ENCODE measurements around the gene PIBF1. TPM values are rescaled to one million over a fixed set of nuclear protein-coding genes. Genes with fewer than 3 reads are reported as not detected.

Gene PIBF1
- total and polyA plus RNA-seq, 4 experiments from 2014 or later, result 10.4 to 36.0 (median 23.0) TPM

DNA sequence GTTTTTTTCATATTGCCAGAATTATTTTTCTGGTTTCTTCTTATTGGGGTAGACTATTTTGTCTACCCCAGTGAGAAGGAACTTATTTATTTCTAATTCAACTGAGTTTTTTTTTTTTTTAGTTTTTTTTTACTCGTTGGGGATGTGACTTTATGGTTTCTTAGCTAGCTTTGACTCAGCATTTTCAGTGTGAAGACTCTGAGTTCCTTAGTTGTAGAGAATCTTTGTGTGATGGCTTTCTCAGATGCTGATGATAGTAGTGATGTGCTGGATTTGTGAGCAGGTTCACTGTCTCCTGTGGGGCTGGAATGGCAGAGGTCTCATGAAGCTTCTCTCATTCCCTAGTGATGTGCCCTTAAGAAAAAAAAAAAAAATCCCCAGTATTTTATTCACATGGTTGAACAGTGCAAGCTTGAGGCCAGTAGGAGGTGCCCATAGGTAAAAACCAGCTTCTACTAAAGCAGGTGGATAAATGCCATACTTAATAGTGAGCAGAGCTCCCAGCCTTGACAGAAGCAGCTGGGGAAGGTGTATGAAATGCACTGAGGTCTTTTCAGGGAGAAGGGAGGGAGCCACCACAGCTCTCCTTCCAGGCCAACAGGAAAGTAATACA is 170.7 kb downstream of the PIBF1 start:
- peaks cover 0 to 2% (median under 1%) of the 10 kb centered on the region in 4 donors for H3K4me1 Mint-ChIP-seq
- CTCF ChIA-PET (ENCODE audit: partially characterized antibody), result no interaction called here
- no peak overlapping the region for H3K4me3 Mint-ChIP-seq
- peaks cover 48 to 71% of the 10 kb centered on the region in 2 donors for H3K36me3 Mint-ChIP-seq
- Histone ChIP-seq H3K4me3 (ENCODE audit: low read length in 2 of 2) (no peak overlapping the region), H3K27me3 (ENCODE audit: insufficient read depth, low read length) (no peaks in the 10 kb centered on the region), H3K9me3 (ENCODE audit: control insufficient read depth in 1 of 2, low read length in 2 of 2) (no peaks in the 10 kb centered on the region), H3K36me3 (ENCODE audit: insufficient read depth, low read length) (no peaks in the 10 kb centered on the region), H3K4me1 (ENCODE audit: insufficient read depth, low read length) (no peaks in the 10 kb centered on the region), H3K27ac (ENCODE audit: low read depth, low read length) (no peak overlapping the region)
- DNase-seq, result no peak
- POLR2A ChIA-PET (ENCODE audit: partially characterized antibody), result no interaction called here
- H3K9me3 Mint-ChIP-seq, result peaks cover 0 to 13% (median 0%) of the 10 kb centered on the region in 8 donors
- intact Hi-C loops (cut with micrococcal nuclease), result no loop called here
- no peaks in the 10 kb centered on the region for H3K27me3 Mint-ChIP-seq
- no peak overlapping the region for H3K27ac Mint-ChIP-seq

DNA sequence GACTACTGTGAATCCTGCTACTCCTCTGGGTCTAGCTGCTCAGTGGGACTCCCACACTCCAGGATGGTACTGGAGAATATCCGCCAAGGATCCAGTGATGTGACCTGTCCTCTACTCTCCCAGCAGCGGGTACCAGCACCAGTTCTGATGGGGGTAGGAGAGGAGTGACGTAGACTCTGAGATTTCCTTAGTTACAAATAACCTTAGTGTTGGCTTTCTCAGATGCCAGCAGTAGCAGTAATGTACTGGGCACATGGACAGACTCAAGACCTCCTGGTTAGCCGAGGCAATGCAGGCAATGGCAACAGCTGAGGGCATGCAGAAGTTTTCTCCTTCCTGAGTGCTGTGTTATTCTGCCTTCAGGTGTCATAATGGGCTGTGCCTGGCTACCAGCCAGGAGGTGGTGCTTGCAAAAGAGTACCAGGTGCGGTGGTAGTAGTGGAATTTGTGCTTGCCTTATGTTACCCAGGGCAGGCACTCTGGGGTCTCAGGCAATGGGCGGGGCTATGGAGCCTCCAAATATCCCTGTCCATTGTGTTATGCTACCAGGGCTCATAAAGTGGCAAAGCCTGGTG is 171.5 kb downstream of the PIBF1 start:
- H3K27ac ChIP-seq (ENCODE audit: low read depth, low read length), result no peak overlapping the region
- H3K9me3 ChIP-seq (ENCODE audit: control insufficient read depth in 1 of 2, low read length in 2 of 2), result no peaks in the 10 kb centered on the region
- Mint-ChIP-seq H3K27me3 (no peaks in the 10 kb centered on the region), H3K27ac (peak overlapping the region in 1 of 7 donors; percentile 35), H3K4me1 (peaks cover 0 to 3% (median 0%) of the 10 kb centered on the region in 4 donors), H3K36me3 (peaks cover 43 to 66% of the 10 kb centered on the region in 2 donors), H3K4me3 (no peak overlapping the region), H3K9me3 (peaks cover 0 to 9% (median 0%) of the 10 kb centered on the region in 8 donors)
- no peak for DNase-seq
- intact Hi-C loops (cut with micrococcal nuclease), result no loop called here
- ChIA-PET CTCF (ENCODE audit: partially characterized antibody) (no interaction called here), POLR2A (ENCODE audit: partially characterized antibody) (no interaction called here)
- H3K4me1 ChIP-seq (ENCODE audit: insufficient read depth, low read length), result no peaks in the 10 kb centered on the region
- H3K36me3 ChIP-seq (ENCODE audit: insufficient read depth, low read length), result no peaks in the 10 kb centered on the region
- no peak overlapping the region for H3K4me3 ChIP-seq (ENCODE audit: low read length in 2 of 2)
- no peaks in the 10 kb centered on the region for H3K27me3 ChIP-seq (ENCODE audit: insufficient read depth, low read length)

DNA sequence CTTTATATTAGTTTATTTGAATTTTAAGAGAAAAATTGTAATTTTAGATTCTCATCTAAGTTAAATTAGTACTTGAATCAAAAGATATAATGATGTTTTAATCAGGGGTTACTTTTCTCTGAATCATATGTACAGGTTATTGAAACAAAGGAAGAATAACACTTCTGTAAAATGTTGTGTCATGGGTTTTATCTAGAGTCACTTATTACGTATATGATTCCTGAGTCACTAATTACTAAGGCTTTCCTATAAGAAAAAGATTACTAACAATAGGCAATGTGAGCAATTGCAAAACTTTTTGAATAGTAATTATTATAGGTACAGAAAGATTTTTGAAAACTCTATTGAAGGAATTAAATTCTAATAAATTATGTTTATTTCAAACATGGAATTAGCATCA is 177.7 kb downstream of the PIBF1 start:
- DNase-seq, result no peak
- H3K4me1 ChIP-seq (ENCODE audit: insufficient read depth, low read length), result no peaks in the 10 kb centered on the region
- H3K9me3 ChIP-seq (ENCODE audit: control insufficient read depth in 1 of 2, low read length in 2 of 2), result no peaks in the 10 kb centered on the region
- no peaks in the 10 kb centered on the region for H3K36me3 ChIP-seq (ENCODE audit: insufficient read depth, low read length)
- intact Hi-C loops (cut with micrococcal nuclease), result no loop called here
- ChIA-PET POLR2A (ENCODE audit: partially characterized antibody) (no interaction called here), CTCF (ENCODE audit: partially characterized antibody) (no interaction called here)
- H3K27ac ChIP-seq (ENCODE audit: low read depth, low read length), result no peak overlapping the region
- Mint-ChIP-seq H3K27ac (no peak overlapping the region), H3K4me3 (no peak overlapping the region), H3K27me3 (no peaks in the 10 kb centered on the region), H3K4me1 (peaks cover 0 to 3% (median 0%) of the 10 kb centered on the region in 4 donors), H3K9me3 (peaks cover 0 to 6% (median 0%) of the 10 kb centered on the region in 8 donors), H3K36me3 (peaks cover 27 to 38% of the 10 kb centered on the region in 2 donors)
- no peak overlapping the region for H3K4me3 ChIP-seq (ENCODE audit: low read length in 2 of 2)
- H3K27me3 ChIP-seq (ENCODE audit: insufficient read depth, low read length), result no peaks in the 10 kb centered on the region

DNA sequence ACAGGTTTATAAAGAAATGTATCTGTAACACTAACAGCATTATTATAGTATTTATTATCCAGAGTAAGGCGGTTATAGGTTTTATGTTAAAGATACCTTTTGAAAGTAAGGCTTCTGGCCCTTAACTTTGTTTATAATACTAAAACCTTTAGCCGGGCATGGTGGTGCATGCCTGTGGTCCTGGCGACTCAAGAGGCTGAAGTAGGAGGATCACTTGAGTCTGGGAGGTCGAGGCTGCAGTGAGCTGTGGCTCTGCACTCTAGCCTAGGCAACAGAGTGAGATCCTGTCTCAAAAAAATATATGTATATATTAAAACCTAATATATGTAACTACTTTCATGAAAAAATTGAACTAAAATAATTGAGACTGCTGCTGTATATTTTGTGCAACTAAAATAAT is 178.2 kb downstream of the PIBF1 start:
- no peak for DNase-seq
- no peaks in the 10 kb centered on the region for H3K9me3 ChIP-seq (ENCODE audit: control insufficient read depth in 1 of 2, low read length in 2 of 2)
- Mint-ChIP-seq H3K4me3 (no peak overlapping the region), H3K27me3 (no peaks in the 10 kb centered on the region), H3K4me1 (peaks cover 0 to 3% (median 0%) of the 10 kb centered on the region in 4 donors), H3K36me3 (peaks cover 27 to 33% of the 10 kb centered on the region in 2 donors), H3K9me3 (peaks cover 0 to 6% (median 0%) of the 10 kb centered on the region in 8 donors), H3K27ac (peak overlapping the region in 1 of 7 donors; percentile 44)
- POLR2A ChIA-PET (ENCODE audit: partially characterized antibody), result no interaction called here
- no peaks in the 10 kb centered on the region for H3K36me3 ChIP-seq (ENCODE audit: insufficient read depth, low read length)
- H3K4me1 ChIP-seq (ENCODE audit: insufficient read depth, low read length), result no peaks in the 10 kb centered on the region
- no peak overlapping the region for H3K4me3 ChIP-seq (ENCODE audit: low read length in 2 of 2)
- intact Hi-C loops (cut with micrococcal nuclease), result no loop called here
- H3K27ac ChIP-seq (ENCODE audit: low read depth, low read length), result no peak overlapping the region
- H3K27me3 ChIP-seq (ENCODE audit: insufficient read depth, low read length), result no peaks in the 10 kb centered on the region
- CTCF ChIA-PET (ENCODE audit: partially characterized antibody), result no interaction called here

DNA sequence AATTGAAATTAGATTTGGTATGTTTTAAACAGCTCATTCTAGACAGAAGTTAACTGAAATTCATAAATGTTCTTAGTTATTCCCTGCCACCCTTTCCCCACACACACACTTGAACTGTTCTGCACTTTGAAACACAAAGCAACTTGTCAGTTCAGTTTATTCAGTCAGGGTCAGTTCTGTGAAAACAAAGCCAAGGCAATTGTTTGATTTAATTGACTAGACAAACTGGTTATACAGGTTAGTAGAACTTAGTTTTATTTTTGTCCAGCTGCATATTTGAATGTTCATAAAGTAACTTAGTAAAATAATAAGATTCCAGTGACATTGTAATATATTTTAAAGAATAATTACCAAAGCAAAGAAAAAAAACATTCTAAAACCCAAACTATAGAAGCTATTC is 178.6 kb downstream of the PIBF1 start:
- H3K4me1 ChIP-seq (ENCODE audit: insufficient read depth, low read length), result no peaks in the 10 kb centered on the region
- no peak overlapping the region for H3K4me3 ChIP-seq (ENCODE audit: low read length in 2 of 2)
- peaks cover 28 to 29% of the 10 kb centered on the region in 2 donors for H3K36me3 Mint-ChIP-seq
- H3K27me3 Mint-ChIP-seq, result no peaks in the 10 kb centered on the region
- H3K36me3 ChIP-seq (ENCODE audit: insufficient read depth, low read length), result no peaks in the 10 kb centered on the region
- H3K4me1 Mint-ChIP-seq, result peaks cover 0 to 3% (median 0%) of the 10 kb centered on the region in 4 donors
- CTCF ChIA-PET (ENCODE audit: partially characterized antibody), result no interaction called here
- intact Hi-C loops (cut with micrococcal nuclease), result no loop called here
- POLR2A ChIA-PET (ENCODE audit: partially characterized antibody), result no interaction called here
- H3K9me3 Mint-ChIP-seq, result peaks cover 0 to 6% (median 0%) of the 10 kb centered on the region in 8 donors
- DNase-seq, result no peak
- no peaks in the 10 kb centered on the region for H3K9me3 ChIP-seq (ENCODE audit: control insufficient read depth in 1 of 2, low read length in 2 of 2)
- H3K4me3 Mint-ChIP-seq, result no peak overlapping the region
- H3K27ac ChIP-seq (ENCODE audit: low read depth, low read length), result no peak overlapping the region
- H3K27me3 ChIP-seq (ENCODE audit: insufficient read depth, low read length), result no peaks in the 10 kb centered on the region
- peak overlapping the region in 1 of 7 donors; percentile 44 for H3K27ac Mint-ChIP-seq

DNA sequence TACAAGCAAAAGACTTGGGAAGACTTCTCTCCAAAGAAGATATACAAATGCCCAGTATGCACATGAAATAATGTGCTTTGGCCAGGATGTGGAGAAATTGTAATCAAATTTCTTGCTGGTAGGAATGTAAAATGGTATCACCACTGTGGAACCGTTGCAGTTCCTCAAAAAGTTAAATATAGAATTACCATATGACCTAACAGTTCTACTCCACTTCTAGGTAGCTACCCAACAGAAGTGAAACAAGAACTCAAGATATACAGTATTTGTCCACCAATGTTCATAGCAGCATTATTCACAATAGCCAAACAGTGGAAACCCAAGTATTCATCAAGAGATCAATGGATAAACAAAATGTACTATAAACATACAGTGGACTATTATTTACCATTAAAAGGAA is 181.8 kb downstream of the PIBF1 start:
- H3K36me3 Mint-ChIP-seq, result peaks cover 9 to 13% of the 10 kb centered on the region in 2 donors
- no peak for DNase-seq
- Histone ChIP-seq H3K27ac (ENCODE audit: low read depth, low read length) (no peak overlapping the region), H3K36me3 (ENCODE audit: insufficient read depth, low read length) (no peaks in the 10 kb centered on the region), H3K4me3 (ENCODE audit: low read length in 2 of 2) (no peak overlapping the region), H3K27me3 (ENCODE audit: insufficient read depth, low read length) (no peaks in the 10 kb centered on the region), H3K9me3 (ENCODE audit: control insufficient read depth in 1 of 2, low read length in 2 of 2) (no peaks in the 10 kb centered on the region), H3K4me1 (ENCODE audit: insufficient read depth, low read length) (no peaks in the 10 kb centered on the region)
- POLR2A ChIA-PET (ENCODE audit: partially characterized antibody), result no interaction called here
- intact Hi-C loops (cut with micrococcal nuclease), result no loop called here
- no peak overlapping the region for H3K4me3 Mint-ChIP-seq
- CTCF ChIA-PET (ENCODE audit: partially characterized antibody), result no interaction called here
- H3K9me3 Mint-ChIP-seq, result no peaks in the 10 kb centered on the region
- H3K27me3 Mint-ChIP-seq, result no peaks in the 10 kb centered on the region
- no peak overlapping the region for H3K27ac Mint-ChIP-seq
- H3K4me1 Mint-ChIP-seq, result no peaks in the 10 kb centered on the region

DNA sequence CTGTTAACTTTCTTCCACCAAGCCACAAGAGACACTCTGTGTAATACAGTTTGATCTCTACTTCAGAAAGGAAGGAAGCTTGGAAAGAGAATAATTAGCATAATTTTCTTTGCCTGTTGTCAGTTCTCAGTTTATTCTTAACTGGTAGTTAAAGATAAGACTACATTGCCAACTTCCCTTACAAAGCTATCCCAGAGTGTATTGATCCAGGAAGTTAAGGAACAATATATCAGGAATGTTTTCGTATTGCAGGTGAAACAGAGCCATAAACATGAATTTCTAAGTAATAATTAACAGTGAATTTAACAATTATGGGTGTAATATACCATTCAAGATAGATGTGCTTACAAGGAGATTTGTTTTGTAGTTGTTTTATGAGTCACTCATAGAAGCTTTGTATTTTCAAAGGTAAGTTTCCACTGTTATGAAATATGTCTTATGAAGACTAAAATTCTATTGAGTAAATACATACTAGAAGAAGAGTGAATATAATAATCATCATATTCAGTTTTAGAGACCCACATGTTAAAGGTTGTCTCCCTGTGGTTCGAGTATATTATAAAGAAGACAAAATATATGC is 188.5 kb downstream of the PIBF1 start:
- Histone ChIP-seq H3K27me3 (ENCODE audit: insufficient read depth, low read length) (no peaks in the 10 kb centered on the region), H3K36me3 (ENCODE audit: insufficient read depth, low read length) (no peaks in the 10 kb centered on the region), H3K9me3 (ENCODE audit: control insufficient read depth in 1 of 2, low read length in 2 of 2) (no peaks in the 10 kb centered on the region), H3K4me1 (ENCODE audit: insufficient read depth, low read length) (no peaks in the 10 kb centered on the region), H3K27ac (ENCODE audit: low read depth, low read length) (no peak overlapping the region), H3K4me3 (ENCODE audit: low read length in 2 of 2) (no peak overlapping the region)
- no peaks in the 10 kb centered on the region for H3K9me3 Mint-ChIP-seq
- ChIA-PET CTCF (ENCODE audit: partially characterized antibody) (no interaction called here), POLR2A (ENCODE audit: partially characterized antibody) (no interaction called here)
- H3K27me3 Mint-ChIP-seq, result no peaks in the 10 kb centered on the region
- intact Hi-C loops (cut with micrococcal nuclease), result no loop called here
- no peaks in the 10 kb centered on the region for H3K4me1 Mint-ChIP-seq
- no peak overlapping the region for H3K4me3 Mint-ChIP-seq
- H3K36me3 Mint-ChIP-seq, result peaks cover 19 to 21% of the 10 kb centered on the region in 2 donors
- no peak for DNase-seq
- no peak overlapping the region for H3K27ac Mint-ChIP-seq

Data from CD4-positive, alpha-beta memory T cell (primary cell).